SU-DHL-6 (cell line): ENCODE results near the gene PAX5.

Experiments
- CTCF ChIP-seq: fragments of 200-600 bp; sonication (generic); IDR thresholded peaks from one replicate; pipeline ENCODE4 v1.5.1; 2017; ENCODE audit warnings: antibody characterized with exemption, mild to moderate bottlenecking, low read length, moderate library complexity; ENCODE audit not compliant: insufficient read depth, poor library complexity, severe bottlenecking
- EZH2phosphoT487 ChIP-seq: fragments of 200-600 bp; sonication (generic), shearing (Covaris generic); conservative IDR thresholded peaks from 2 replicates; pipeline ENCODE4 v1.6.1; 2018; ENCODE audit warnings: mild to moderate bottlenecking, antibody characterized with exemption, low read length, moderate library complexity, mixed read lengths

- no peak for TF ChIP-seq CTCF
- TF ChIP-seq EZH2phosphoT487, result no peak
Measured at GRCh38 chr9:37002036-37002412, 32.0 kb downstream of the PAX5 start.
